ENCODE measurements around the gene TSPAN5.

GRCh38 chr4:98653890-98654867 is 4.2 kb downstream of the TSPAN5 start:
- TF ChIP-seq POLR2A (IDR thresholded peaks at IDR 0.05; ENCODE audit: low read depth, low read length) (no peak), POLR2AphosphoS5 (IDR thresholded peaks at IDR 0.05; ENCODE audit: low read depth, low read length) (no peak), POU2F2 (IDR thresholded peaks at IDR 0.05; ENCODE audit: low read depth, low read length) (no peak)
